Osteocyte (in vitro differentiated cells): Measurements from ENCODE around the gene FOXN3. TPM values are rescaled to one million over a fixed set of nuclear protein-coding genes. Genes with fewer than 3 reads are reported as not detected.

Source experiments
- DNase-seq: peaks from one replicate; pipeline ENCODE4 v3.0.0; 2021; ENCODE audit warnings: mixed read lengths; ENCODE audit not compliant: unreplicated experiment; ENCODE audit errors: extremely low spot score
- H3K27ac Mint-ChIP-seq: one replicate; pipeline ENCODE4 v1.8.0; 2021; ENCODE audit warnings: mild to moderate bottlenecking, mixed read lengths; ENCODE audit not compliant: unreplicated experiment
- H3K27me3 Mint-ChIP-seq: one replicate; pipeline ENCODE4 v1.8.0; 2021; ENCODE audit warnings: mixed read lengths; ENCODE audit not compliant: unreplicated experiment
- H3K36me3 Mint-ChIP-seq: one replicate; pipeline ENCODE4 v1.8.0; 2021; ENCODE audit warnings: mixed read lengths; ENCODE audit not compliant: unreplicated experiment
- H3K4me1 Mint-ChIP-seq: one replicate; pipeline ENCODE4 v1.8.0; 2021; ENCODE audit warnings: mixed read lengths; ENCODE audit not compliant: unreplicated experiment
- H3K4me3 Mint-ChIP-seq: one replicate; pipeline ENCODE4 v1.8.0; 2021; ENCODE audit warnings: mild to moderate bottlenecking, moderate library complexity, mixed read lengths; ENCODE audit not compliant: unreplicated experiment
- H3K9me3 Mint-ChIP-seq: one replicate; pipeline ENCODE4 v1.8.0; 2021; ENCODE audit warnings: mixed read lengths; ENCODE audit not compliant: unreplicated experiment
- total RNA-seq: library from RNA; stranded (reverse); gene quantifications from 2 replicates; pipeline ENCODE4 v1.2.1, GENCODE V29; 2021
- TF ChIP-seq, protein P1 (sequence below): fragments of 200-600 bp; sonication (generic); IDR thresholded peaks from 2 replicates; pipeline ENCODE4 v1.5.0; 2021; ENCODE audit warnings: antibody characterized with exemption, mild to moderate bottlenecking, moderate library complexity

The FOXN3 gene
- total RNA-seq, 1 donor from 2014 or later: 120 TPM

- H3K27ac Mint-ChIP-seq: no peak overlapping the region
- no peaks in the 10 kb centered on the region for H3K9me3 Mint-ChIP-seq
- H3K36me3 Mint-ChIP-seq: peaks cover 1% of the 10 kb centered on the region
- TF ChIP-seq, protein P1, sequence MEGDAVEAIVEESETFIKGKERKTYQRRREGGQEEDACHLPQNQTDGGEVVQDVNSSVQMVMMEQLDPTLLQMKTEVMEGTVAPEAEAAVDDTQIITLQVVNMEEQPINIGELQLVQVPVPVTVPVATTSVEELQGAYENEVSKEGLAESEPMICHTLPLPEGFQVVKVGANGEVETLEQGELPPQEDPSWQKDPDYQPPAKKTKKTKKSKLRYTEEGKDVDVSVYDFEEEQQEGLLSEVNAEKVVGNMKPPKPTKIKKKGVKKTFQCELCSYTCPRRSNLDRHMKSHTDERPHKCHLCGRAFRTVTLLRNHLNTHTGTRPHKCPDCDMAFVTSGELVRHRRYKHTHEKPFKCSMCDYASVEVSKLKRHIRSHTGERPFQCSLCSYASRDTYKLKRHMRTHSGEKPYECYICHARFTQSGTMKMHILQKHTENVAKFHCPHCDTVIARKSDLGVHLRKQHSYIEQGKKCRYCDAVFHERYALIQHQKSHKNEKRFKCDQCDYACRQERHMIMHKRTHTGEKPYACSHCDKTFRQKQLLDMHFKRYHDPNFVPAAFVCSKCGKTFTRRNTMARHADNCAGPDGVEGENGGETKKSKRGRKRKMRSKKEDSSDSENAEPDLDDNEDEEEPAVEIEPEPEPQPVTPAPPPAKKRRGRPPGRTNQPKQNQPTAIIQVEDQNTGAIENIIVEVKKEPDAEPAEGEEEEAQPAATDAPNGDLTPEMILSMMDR: no peak
- no peak overlapping the region for H3K4me3 Mint-ChIP-seq
- H3K4me1 Mint-ChIP-seq: peaks cover 14% of the 10 kb centered on the region
- DNase-seq: no peak
- H3K27me3 Mint-ChIP-seq: no peaks in the 10 kb centered on the region
These were observed 201.5 kb downstream of the FOXN3 start for GRCh38 chr14:89215531-89215930.

DNA sequence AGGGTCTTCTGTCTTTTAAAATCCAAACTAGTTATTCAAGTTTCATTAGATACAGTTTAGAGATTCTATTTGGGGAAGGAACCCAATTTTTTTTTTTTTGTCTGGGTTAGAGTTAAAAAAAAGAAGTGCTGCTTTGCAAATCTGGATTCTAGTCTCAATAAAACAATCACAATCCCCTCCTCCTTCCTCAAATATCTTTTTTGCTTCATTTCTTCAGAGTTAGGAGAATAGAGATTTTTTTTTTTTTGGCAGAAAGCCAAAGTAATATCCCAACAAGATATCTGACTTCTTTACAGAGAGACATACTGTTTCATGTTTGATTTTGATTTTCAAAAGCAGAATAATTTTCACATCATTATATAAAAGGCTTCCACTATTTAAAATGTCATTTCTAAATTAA lies 201.9 kb downstream of the FOXN3 start:
- H3K27ac Mint-ChIP-seq: no peak overlapping the region

GRCh38 chr14:89214221-89214965 lies 202.6 kb downstream of the FOXN3 start:
- peaks cover 4% of the 10 kb centered on the region for H3K36me3 Mint-ChIP-seq
- DNase-seq: no peak
- no peaks in the 10 kb centered on the region for H3K27me3 Mint-ChIP-seq
- no peaks in the 10 kb centered on the region for H3K9me3 Mint-ChIP-seq
- H3K4me1 Mint-ChIP-seq: peaks cover 11% of the 10 kb centered on the region
- H3K27ac Mint-ChIP-seq: no peak overlapping the region
- H3K4me3 Mint-ChIP-seq: no peak overlapping the region
- TF ChIP-seq, protein P1: no peak

More for the DNA sequence above, 201.9 kb downstream of the FOXN3 start:
- H3K4me3 Mint-ChIP-seq: no peak overlapping the region
- no peaks in the 10 kb centered on the region for H3K27me3 Mint-ChIP-seq
- H3K9me3 Mint-ChIP-seq: no peaks in the 10 kb centered on the region
- H3K36me3 Mint-ChIP-seq: peaks cover 4% of the 10 kb centered on the region
- peaks cover 11% of the 10 kb centered on the region for H3K4me1 Mint-ChIP-seq
- DNase-seq: no peak
- TF ChIP-seq, protein P1: no peak

- peaks cover 2% of the 10 kb centered on the region for H3K36me3 Mint-ChIP-seq
- no peaks in the 10 kb centered on the region for H3K27me3 Mint-ChIP-seq
- no peak for DNase-seq
- peaks cover 14% of the 10 kb centered on the region for H3K4me1 Mint-ChIP-seq
- H3K4me3 Mint-ChIP-seq: no peak overlapping the region
- TF ChIP-seq, protein P1: no peak
- no peak overlapping the region for H3K27ac Mint-ChIP-seq
- H3K9me3 Mint-ChIP-seq: no peaks in the 10 kb centered on the region
These were observed 204.4 kb downstream of the FOXN3 start for GRCh38 chr14:89212386-89213235.

- TF ChIP-seq, protein P1: no peak
- Mint-ChIP-seq H3K4me1 (peaks cover 7% of the 10 kb centered on the region), H3K27ac (no peak overlapping the region), H3K9me3 (no peaks in the 10 kb centered on the region), H3K36me3 (peaks cover 8% of the 10 kb centered on the region), H3K27me3 (no peaks in the 10 kb centered on the region), H3K4me3 (no peak overlapping the region)
- DNase-seq: no peak
These were observed 207.5 kb downstream of the FOXN3 start for GRCh38 chr14:89209558-89209957.
